ENCODE data around the gene DCAF15. TPM values are rescaled to one million over a fixed set of nuclear protein-coding genes. Genes with fewer than 3 reads are reported as not detected.

DCAF15 gene
- total RNA-seq, 1 experiment from 2014 or later: 35.5 TPM

- Mint-ChIP-seq H3K4me1 (ENCODE audit: low read depth, unreplicated experiment) (no peaks in the 10 kb centered on the region), H3K9me3 (ENCODE audit: low read depth, unreplicated experiment) (no peaks in the 10 kb centered on the region), H3K27ac (ENCODE audit: unreplicated experiment) (no peak overlapping the region), H3K36me3 (ENCODE audit: insufficient read depth, unreplicated experiment) (no peaks in the 10 kb centered on the region), H3K27me3 (ENCODE audit: unreplicated experiment) (no peaks in the 10 kb centered on the region), H3K4me3 (ENCODE audit: low read depth, unreplicated experiment) (no peak overlapping the region)
- BruUV-seq (replicated peaks): no TSS peak
- TF ChIP-seq CTCF (IDR thresholded peaks at IDR 0.05; ENCODE audit: unreplicated experiment): no peak
- CTCF ChIA-PET: no interaction called here
- intact Hi-C loops (cut with micrococcal nuclease; ENCODE audit: unreplicated experiment): no loop called here
- DNase-seq: no peak
Observed at GRCh38 chr19:13996928-13997630, 44.8 kb downstream of the DCAF15 start.

GRCh38 chr19:13997631-13997962 is 45.3 kb downstream of the DCAF15 start:
- no peak for TF ChIP-seq CTCF (IDR thresholded peaks at IDR 0.05; ENCODE audit: unreplicated experiment)
- Mint-ChIP-seq H3K9me3 (ENCODE audit: low read depth, unreplicated experiment) (no peaks in the 10 kb centered on the region), H3K4me3 (ENCODE audit: low read depth, unreplicated experiment) (no peak overlapping the region), H3K27ac (ENCODE audit: unreplicated experiment) (no peak overlapping the region), H3K4me1 (ENCODE audit: low read depth, unreplicated experiment) (no peaks in the 10 kb centered on the region), H3K36me3 (ENCODE audit: insufficient read depth, unreplicated experiment) (no peaks in the 10 kb centered on the region), H3K27me3 (ENCODE audit: unreplicated experiment) (no peaks in the 10 kb centered on the region)
- CTCF ChIA-PET: no interaction called here
- BruUV-seq (replicated peaks): no TSS peak
- intact Hi-C loops (cut with micrococcal nuclease; ENCODE audit: unreplicated experiment): no loop called here
- DNase-seq: no peak

DNA sequence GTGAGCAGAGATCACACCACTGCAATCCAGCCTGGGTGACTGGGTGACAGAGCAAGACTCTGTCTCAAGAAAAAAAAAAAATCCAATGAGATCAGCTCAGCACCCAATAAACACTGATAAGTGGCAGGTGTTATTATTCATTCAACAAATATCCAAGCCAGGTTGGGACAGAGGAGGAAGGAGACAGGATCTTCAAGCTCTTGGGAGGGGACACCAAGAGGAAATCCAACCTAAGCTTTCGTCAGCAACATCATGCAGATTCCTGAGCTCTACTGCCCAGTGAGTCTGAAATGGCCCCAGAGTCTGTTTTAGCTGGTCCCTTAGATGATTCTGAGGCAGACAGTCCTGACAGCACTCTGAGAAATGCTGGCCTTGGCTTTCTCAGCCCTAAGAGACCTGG is 46.1 kb downstream of the DCAF15 start:
- CTCF ChIA-PET: no interaction called here
- no peak overlapping the region for H3K4me3 Mint-ChIP-seq (ENCODE audit: low read depth, unreplicated experiment)
- no peaks in the 10 kb centered on the region for H3K9me3 Mint-ChIP-seq (ENCODE audit: low read depth, unreplicated experiment)
- no peak for DNase-seq
- H3K4me1 Mint-ChIP-seq (ENCODE audit: low read depth, unreplicated experiment): no peaks in the 10 kb centered on the region
- BruUV-seq (replicated peaks): no TSS peak
- H3K36me3 Mint-ChIP-seq (ENCODE audit: insufficient read depth, unreplicated experiment): no peaks in the 10 kb centered on the region
- intact Hi-C loops (cut with micrococcal nuclease; ENCODE audit: unreplicated experiment): no loop called here
- no peaks in the 10 kb centered on the region for H3K27me3 Mint-ChIP-seq (ENCODE audit: unreplicated experiment)
- H3K27ac Mint-ChIP-seq (ENCODE audit: unreplicated experiment): no peak overlapping the region
- TF ChIP-seq CTCF (IDR thresholded peaks at IDR 0.05; ENCODE audit: unreplicated experiment): no peak

DNA sequence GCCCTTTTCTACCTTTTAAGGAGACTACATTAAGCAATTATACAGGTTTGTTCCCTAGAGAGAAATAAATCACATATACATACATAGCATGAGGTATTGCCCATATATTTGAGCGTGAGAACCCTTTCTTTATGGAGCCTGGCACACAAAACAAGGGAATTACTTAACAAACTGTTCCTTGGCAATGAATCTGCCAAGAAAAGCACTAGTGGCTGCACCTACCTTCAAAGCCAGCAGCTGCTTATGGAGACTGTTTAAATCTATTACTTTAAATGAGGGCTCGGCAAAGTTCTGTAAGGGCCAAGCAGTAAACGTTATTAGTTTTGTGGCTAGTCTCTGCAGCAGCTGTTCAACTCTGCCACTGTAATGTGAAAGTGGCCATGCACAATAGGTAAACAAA is 46.8 kb downstream of the DCAF15 start:
- no peaks in the 10 kb centered on the region for H3K36me3 Mint-ChIP-seq (ENCODE audit: insufficient read depth, unreplicated experiment)
- H3K27me3 Mint-ChIP-seq (ENCODE audit: unreplicated experiment): no peaks in the 10 kb centered on the region
- H3K9me3 Mint-ChIP-seq (ENCODE audit: low read depth, unreplicated experiment): no peaks in the 10 kb centered on the region
- no peak for TF ChIP-seq CTCF (IDR thresholded peaks at IDR 0.05; ENCODE audit: unreplicated experiment)
- CTCF ChIA-PET: no interaction called here
- no peak overlapping the region for H3K27ac Mint-ChIP-seq (ENCODE audit: unreplicated experiment)
- BruUV-seq (replicated peaks): no TSS peak
- H3K4me3 Mint-ChIP-seq (ENCODE audit: low read depth, unreplicated experiment): no peak overlapping the region
- intact Hi-C loops (cut with micrococcal nuclease; ENCODE audit: unreplicated experiment): no loop called here
- no peak for DNase-seq
- no peaks in the 10 kb centered on the region for H3K4me1 Mint-ChIP-seq (ENCODE audit: low read depth, unreplicated experiment)
